GM18868 (cell line): ENCODE data around the gene ZNF593.

ENCODE experiments used
- ATAC-seq: cut with Tn5 transposase; IDR thresholded peaks from one replicate; pipeline ENCODE4 v1.9.1; 2021; ENCODE audit warnings: mild to moderate bottlenecking, moderate library complexity; ENCODE audit not compliant: unreplicated experiment

The ZNF593 gene

GRCh38 chr1:26200413-26200812, 30.7 kb downstream of the ZNF593 start:
- no peak for ATAC-seq

- no peak for ATAC-seq
Observed at GRCh38 chr1:26203642-26204318, 34.1 kb downstream of the ZNF593 start.

GRCh38 chr1:26210147-26210870, 40.6 kb downstream of the ZNF593 start:
- ATAC-seq, result no peak

DNA sequence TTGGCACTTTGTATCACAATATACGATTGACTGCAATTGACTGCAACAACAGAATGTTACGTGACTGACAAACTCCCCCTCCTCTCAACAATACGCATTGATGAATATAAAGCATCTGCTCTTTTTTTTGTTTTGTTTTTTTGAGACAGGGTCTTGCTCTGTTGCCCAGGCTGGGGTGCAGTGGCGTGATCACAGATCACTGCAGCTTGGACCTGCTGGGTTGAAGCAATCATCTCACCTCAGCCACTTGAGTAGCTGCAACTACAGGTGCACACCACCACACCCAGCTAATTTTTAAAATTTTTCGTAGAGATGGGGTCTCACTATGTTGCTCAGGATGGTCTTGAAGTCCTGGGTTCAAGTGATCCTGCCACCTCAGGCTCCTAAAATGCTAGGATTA, 43.0 kb downstream of the ZNF593 start:
- no peak for ATAC-seq

GRCh38 chr1:26213335-26213905, 43.7 kb downstream of the ZNF593 start:
- no peak for ATAC-seq

DNA sequence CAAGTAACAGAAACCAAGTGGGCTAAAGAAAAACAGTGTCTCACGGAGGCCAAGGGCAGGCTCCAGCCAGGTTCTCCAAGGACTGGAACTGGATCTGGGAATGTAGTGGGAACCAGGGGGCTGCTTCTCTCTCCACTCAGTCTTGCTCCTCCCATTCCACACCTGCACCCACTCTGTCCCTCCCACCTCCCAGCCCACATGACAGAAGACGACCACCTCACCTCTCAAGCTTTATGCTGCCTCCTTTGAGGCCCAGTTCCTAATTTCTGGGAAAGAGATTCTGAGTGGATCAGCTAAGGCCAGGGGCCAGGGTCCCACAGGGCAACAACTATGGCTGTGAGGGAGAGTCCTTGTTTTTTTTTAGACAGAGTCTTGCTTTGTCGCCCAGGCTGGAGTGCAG, 45.5 kb downstream of the ZNF593 start:
- no peak for ATAC-seq

GRCh38 chr1:26218906-26219494, 49.3 kb downstream of the ZNF593 start:
- no peak for ATAC-seq
